Body of pancreas (tissue), 4 donors: Measurements from ENCODE around the gene AHSA1. TPM values are rescaled to one million over a fixed set of nuclear protein-coding genes. Genes with fewer than 3 reads are reported as not detected.

Source experiments
- ATAC-seq: fragments of 150-250 bp; one replicate; pipeline ENCODE4 v1.9.1; 2016
- DNase-seq, 4 donors: peaks; one replicate each; pipeline ENCODE4 v3.0.0-alpha.2; 2019
- H3K27ac ChIP-seq, 4 donors: fragments of 200-600 bp; sonication (generic); 1 replicate in 3 of 4; 2 replicates in 1 of 4; pipeline versions ENCODE4 v1.5.1 to v1.6.1; 2016 to 2019; ENCODE audit warnings: mild to moderate bottlenecking in 1 of 4, mixed read lengths in 1 of 4, moderate library complexity in 1 of 4
- H3K27me3 ChIP-seq, 2 donors: fragments of 200-600 bp; sonication (generic); one replicate each; pipeline ENCODE4 v1.6.0; 2016; ENCODE audit warnings: mild to moderate bottlenecking in 1 of 2
- H3K36me3 ChIP-seq, 2 donors: fragments of 200-600 bp; sonication (generic); replicated peaks in 1 of 2; 2 replicates each; pipeline ENCODE4 v1.5.1; 2016; ENCODE audit warnings: low read depth in 2 of 2; ENCODE audit not compliant: insufficient read depth in 1 of 2
- H3K4me1 ChIP-seq: fragments of 200-600 bp; sonication (generic); one replicate; pipeline ENCODE4 v1.6.0; 2016
- H3K4me3 ChIP-seq, 2 donors: fragments of 200-600 bp; sonication (generic); 1 replicate in 1 of 2; 2 replicates in 1 of 2; pipeline ENCODE4 v1.5.1; 2016 to 2019
- H3K9me3 ChIP-seq, 3 donors: fragments of 200-600 bp; sonication (generic); 1 replicate in 2 of 3; 2 replicates in 1 of 3; pipeline ENCODE4 v1.5.1; 2016
- CTCF ChIP-seq, 7 experiments: fragments of 450-650 bp in 4 of 7; fragments of 200-600 bp in 3 of 7; sonication (generic) in 3 of 7; IDR thresholded peaks; one replicate each; pipeline ENCODE4 v1.5.1; 2016 to 2019; ENCODE audit warnings: antibody characterized with exemption in 7 of 7
- POLR2A ChIP-seq, 3 donors: fragments of 450-650 bp; IDR thresholded peaks; one replicate each; pipeline ENCODE4 v1.6.1; 2016; ENCODE audit warnings: antibody characterized with exemption in 3 of 3, mild to moderate bottlenecking in 2 of 3
- WGBS, 2 donors: methylation state at CpG; one replicate each; pipeline ENCODE4 v1.1.5; 2017; 5-methylcytosine and 5-hydroxymethylcytosine counted together
- intact Hi-C: fragments of 100-400 bp; cut with DNase I; formaldehyde crosslinking; loops from one replicate; pipeline ENCODE4 v1.15.1; 2023
- total RNA-seq, 2 donors: library from RNA; depleted of rRNA; stranded (reverse); fragments of >200 nt; gene quantifications; one replicate each; pipeline ENCODE4 v1.1.0, GENCODE V29; 2016

The AHSA1 gene
- total RNA-seq, 2 donors from 2014 or later = 25.1 to 35.3 TPM

GRCh38 chr14:77485901-77486678, 28.2 kb downstream of the AHSA1 start:
- Histone ChIP-seq H3K4me3 (no peak overlapping the region), H3K9me3 (no peaks in the 10 kb centered on the region), H3K27me3 (no peaks in the 10 kb centered on the region), H3K36me3 (no peaks in the 10 kb centered on the region), H3K4me1 (no peaks in the 10 kb centered on the region), H3K27ac (no peak overlapping the region)
- TF ChIP-seq POLR2A (IDR thresholded peaks at IDR 0.05) (no peak), CTCF (IDR thresholded peaks at IDR 0.05) (no peak)
- no peak for ATAC-seq
- 83 to 92% methylated on average over 6 to 7 of the region's 7 CpGs for WGBS, 2 donors
- DNase-seq = no peak
- intact Hi-C loops = no loop called here

- H3K36me3 ChIP-seq = no peaks in the 10 kb centered on the region
- ATAC-seq = no peak
- H3K9me3 ChIP-seq = no peaks in the 10 kb centered on the region
- no peak overlapping the region for H3K27ac ChIP-seq
- intact Hi-C loops = no loop called here
- H3K27me3 ChIP-seq = no peaks in the 10 kb centered on the region
- DNase-seq = no peak
- TF ChIP-seq POLR2A (IDR thresholded peaks at IDR 0.05) = no peak
- no peak for TF ChIP-seq CTCF (IDR thresholded peaks at IDR 0.05)
- H3K4me3 ChIP-seq = no peak overlapping the region
- 73 to 86% methylated on average over 5 to 7 of the region's 7 CpGs for WGBS, 2 donors
- no peaks in the 10 kb centered on the region for H3K4me1 ChIP-seq
Observed at GRCh38 chr14:77488558-77488957, 30.7 kb downstream of the AHSA1 start.

GRCh38 chr14:77489041-77489440, 31.1 kb downstream of the AHSA1 start:
- no peak overlapping the region for H3K27ac ChIP-seq
- WGBS, 2 donors = 77 to 87% methylated on average over 6 of the region's 6 CpGs
- H3K36me3 ChIP-seq = no peaks in the 10 kb centered on the region
- intact Hi-C loops = no loop called here
- TF ChIP-seq CTCF (IDR thresholded peaks at IDR 0.05) = no peak
- no peak for TF ChIP-seq POLR2A (IDR thresholded peaks at IDR 0.05)
- no peaks in the 10 kb centered on the region for H3K9me3 ChIP-seq
- no peaks in the 10 kb centered on the region for H3K27me3 ChIP-seq
- no peak overlapping the region for H3K4me3 ChIP-seq
- H3K4me1 ChIP-seq = no peaks in the 10 kb centered on the region
- DNase-seq = no peak
- no peak for ATAC-seq

- 77 to 78% methylated on average over 7 to 8 of the region's 8 CpGs for WGBS, 2 donors
- DNase-seq (no peak), ATAC-seq (no peak)
- no peaks in the 10 kb centered on the region for H3K27me3 ChIP-seq
- H3K36me3 ChIP-seq = no peaks in the 10 kb centered on the region
- intact Hi-C loops = no loop called here
- no peaks in the 10 kb centered on the region for H3K9me3 ChIP-seq
- no peaks in the 10 kb centered on the region for H3K4me1 ChIP-seq
- TF ChIP-seq POLR2A (IDR thresholded peaks at IDR 0.05) (no peak), CTCF (IDR thresholded peaks at IDR 0.05) (no peak)
- H3K27ac ChIP-seq = no peak overlapping the region
- no peak overlapping the region for H3K4me3 ChIP-seq
Observed at GRCh38 chr14:77490347-77490986, 32.6 kb downstream of the AHSA1 start.
